ENCODE measurements around the gene IL11. TPM values are rescaled to one million over a fixed set of nuclear protein-coding genes. Genes with fewer than 3 reads are reported as not detected.

IL11 gene
- polyA plus RNA-seq, 3 donors, result not detected

- Mint-ChIP-seq H3K4me3 (peak overlapping the region; percentile 82 to 90), H3K36me3 (peaks cover 14 to 29% of the 10 kb centered on the region in 2 donors), H3K27ac (peak overlapping the region; percentile 94 to 99 (median 98)), H3K4me1 (peaks cover 27% of the 10 kb centered on the region), H3K9me3 (no peaks in the 10 kb centered on the region), H3K27me3 (ENCODE audit: low read depth in 3 of 3) (peaks cover 0 to 4% (median 2%) of the 10 kb centered on the region in 3 donors)
- Histone ChIP-seq H3K9ac (ENCODE audit: insufficient read depth, low read length, poor library complexity, severe bottlenecking) (peak overlapping the region; percentile 72), H3K9me3 (replicated peaks in 1 of 2; ENCODE audit: control insufficient read depth in 1 of 2, insufficient read depth in 1 of 2, low read length in 2 of 2) (no peaks in the 10 kb centered on the region), H3K4me2 (replicated peaks; ENCODE audit: extremely low read depth, low read length, poor library complexity, severe bottlenecking) (peak overlapping the region; percentile 94), H3K36me3 (replicated peaks in 1 of 2; ENCODE audit: control insufficient read depth in 1 of 2, insufficient read depth in 2 of 2, low read length in 2 of 2) (peaks cover 9 to 15% of the 10 kb centered on the region in 2 donors), H4K20me1 (ENCODE audit: insufficient read depth, low read length) (peaks cover 7% of the 10 kb centered on the region), H3K4me3 (replicated peaks in 1 of 3; ENCODE audit: low read depth in 2 of 3, low read length in 3 of 3) (peak overlapping the region; percentile 48 to 83 (median 69)), H3K4me1 (ENCODE audit: control insufficient read depth in 1 of 2, insufficient read depth in 2 of 2, low read length in 2 of 2) (peaks cover 31 to 39% of the 10 kb centered on the region in 2 donors), H2AFZ (ENCODE audit: insufficient read depth, low read depth, low read length, poor library complexity, severe bottlenecking) (peak overlapping the region; percentile 62), H3K27ac (ENCODE audit: low read depth in 1 of 2, low read length in 2 of 2) (peak overlapping the region; percentile 83 to 97), H3K79me2 (ENCODE audit: insufficient read depth, low read length) (peaks cover 12% of the 10 kb centered on the region), H3K27me3 (ENCODE audit: control insufficient read depth in 2 of 2, insufficient read depth in 2 of 2, low read length in 2 of 2) (no peaks in the 10 kb centered on the region)
- intact Hi-C loops (cut with micrococcal nuclease), result loop anchor here (1.0 to 5.0 kb wide), 5 partner anchors 15 to 82 kb away; partner anchors contain the start of genes TMEM238 (in 2 of the 2), RPL28 (in 1 of the 2) and TMEM150B (in 1 of the 2)
- no peak for TF ChIP-seq CTCF (IDR thresholded peaks at IDR 0.05)
- 2% methylated on average over 26 of the region's 44 CpGs for WGBS (ENCODE audit: insufficient coverage)
- DNase-seq, result peak in 1 of 3 donors; percentile 52
Observed at GRCh38 chr19:55339889-55340783, 30.1 kb downstream of the IL11 start.

GRCh38 chr19:55339105-55339888, 31.0 kb downstream of the IL11 start, which contains the start of gene KMT5C:
Gene KMT5C, plus strand, starts transcription at chr19:55339876. Its CDS starts 2,061 bp downstream, at chr19:55341937.
- Mint-ChIP-seq H3K9me3 (no peaks in the 10 kb centered on the region), H3K4me3 (peak within 1 kb of the TSS; percentile 82 to 90), H3K27ac (peak within 1 kb of the TSS; percentile 97 to 99 (median 99)), H3K36me3 (peaks cover 10 to 24% of the 10 kb centered on the region in 2 donors), H3K4me1 (peaks cover 27% of the 10 kb centered on the region), H3K27me3 (ENCODE audit: low read depth in 3 of 3) (peaks cover 0 to 5% (median 2%) of the 10 kb centered on the region in 3 donors)
- Histone ChIP-seq H3K79me2 (ENCODE audit: insufficient read depth, low read length) (peaks cover 12% of the 10 kb centered on the region), H3K9ac (ENCODE audit: insufficient read depth, low read length, poor library complexity, severe bottlenecking) (peak within 1 kb of the TSS; percentile 92), H3K4me3 (replicated peaks in 1 of 3; ENCODE audit: low read depth in 2 of 3, low read length in 3 of 3) (peak within 1 kb of the TSS; percentile 48 to 83 (median 69)), H4K20me1 (ENCODE audit: insufficient read depth, low read length) (peaks cover 7% of the 10 kb centered on the region), H3K27ac (ENCODE audit: low read depth in 1 of 2, low read length in 2 of 2) (peak within 1 kb of the TSS; percentile 97 to 99), H3K36me3 (replicated peaks in 1 of 2; ENCODE audit: control insufficient read depth in 1 of 2, insufficient read depth in 2 of 2, low read length in 2 of 2) (peaks cover 9 to 15% of the 10 kb centered on the region in 2 donors), H3K4me1 (ENCODE audit: control insufficient read depth in 1 of 2, insufficient read depth in 2 of 2, low read length in 2 of 2) (peaks cover 31 to 39% of the 10 kb centered on the region in 2 donors), H3K9me3 (replicated peaks in 1 of 2; ENCODE audit: control insufficient read depth in 1 of 2, insufficient read depth in 1 of 2, low read length in 2 of 2) (no peaks in the 10 kb centered on the region), H3K27me3 (ENCODE audit: control insufficient read depth in 2 of 2, insufficient read depth in 2 of 2, low read length in 2 of 2) (no peaks in the 10 kb centered on the region), H3K4me2 (replicated peaks; ENCODE audit: extremely low read depth, low read length, poor library complexity, severe bottlenecking) (peak within 1 kb of the TSS; percentile 94), H2AFZ (ENCODE audit: insufficient read depth, low read depth, low read length, poor library complexity, severe bottlenecking) (peak within 1 kb of the TSS; percentile 77)
- WGBS (ENCODE audit: insufficient coverage), result under 1% methylated on average over 50 of the region's 63 CpGs
- intact Hi-C loops (cut with micrococcal nuclease), result loop anchor here (1.0 to 5.0 kb wide), 4 partner anchors 14 to 81 kb away; partner anchors contain the start of genes RPL28 (in 1 of the 2), TMEM150B (in 1 of the 2) and TMEM238 (in 1 of the 2)
- peak; percentile 100 for DNase-seq
- peak; percentile 12 for TF ChIP-seq CTCF (IDR thresholded peaks at IDR 0.05)
